Activated B cell treated with CpG ODN at 0.5 μM for 24 hours (primary cell): ENCODE measurements around the gene PBX3. TPM values are rescaled to one million over a fixed set of nuclear protein-coding genes. Genes with fewer than 3 reads are reported as not detected.
A peak's percentile ranks its signal among the peaks of the same experiment; 100 is the strongest.

Source experiments
- ATAC-seq: fragments of 200-7000 bp; cut with Tn5 transposase; one replicate; pipeline ENCODE4 v1.10.0; 2021; ENCODE audit warnings: low read depth, mild to moderate bottlenecking, moderate library complexity
- CTCF ChIA-PET: fragments of 350-600 bp; sonication (Branson Sonifier 250); formaldehyde crosslinking; loops from one replicate; lab custom pipeline; 2021; ENCODE audit warnings: antibody characterized with exemption; lab: Charles Lee
- POLR2A ChIA-PET: fragments of 350-600 bp; sonication (Branson Sonifier 250); formaldehyde crosslinking; loops from one replicate; lab custom pipeline; 2021; ENCODE audit warnings: antibody characterized with exemption; lab: Charles Lee
- DNase-seq: peaks from one replicate; pipeline ENCODE4 v3.0.0; 2022
- H3K27ac Mint-ChIP-seq: one replicate; pipeline ENCODE4 v1.8.0; 2020; ENCODE audit warnings: mixed read lengths
- H3K27me3 Mint-ChIP-seq: one replicate; pipeline ENCODE4 v1.8.0; 2021; ENCODE audit warnings: mixed read lengths
- H3K36me3 Mint-ChIP-seq: one replicate; pipeline ENCODE4 v1.8.0; 2021; ENCODE audit warnings: low read depth, mixed read lengths
- H3K4me1 Mint-ChIP-seq: one replicate; pipeline ENCODE4 v1.8.0; 2021; ENCODE audit warnings: mixed read lengths
- H3K4me3 Mint-ChIP-seq: one replicate; pipeline ENCODE4 v1.8.0; 2020; ENCODE audit warnings: mild to moderate bottlenecking, mixed read lengths
- H3K9me3 Mint-ChIP-seq: one replicate; pipeline ENCODE4 v1.8.0; 2020; ENCODE audit warnings: mixed read lengths
- intact Hi-C: fragments of 100-400 bp; cut with micrococcal nuclease; formaldehyde crosslinking; loops from one replicate; pipeline ENCODE4 v1.15.1; 2024
- total RNA-seq: library from RNA; stranded (reverse); gene quantifications from 2 replicates; pipeline ENCODE4 v1.2.3, GENCODE V29; 2022
- TF ChIP-seq, protein P1 (sequence below): fragments of 200-600 bp; IDR thresholded peaks from one replicate; pipeline ENCODE4 v1.8.0; 2022; ENCODE audit warnings: antibody characterized with exemption, mild to moderate bottlenecking

Gene PBX3
- total RNA-seq, 1 donor from 2014 or later, result 37.2 TPM

DNA sequence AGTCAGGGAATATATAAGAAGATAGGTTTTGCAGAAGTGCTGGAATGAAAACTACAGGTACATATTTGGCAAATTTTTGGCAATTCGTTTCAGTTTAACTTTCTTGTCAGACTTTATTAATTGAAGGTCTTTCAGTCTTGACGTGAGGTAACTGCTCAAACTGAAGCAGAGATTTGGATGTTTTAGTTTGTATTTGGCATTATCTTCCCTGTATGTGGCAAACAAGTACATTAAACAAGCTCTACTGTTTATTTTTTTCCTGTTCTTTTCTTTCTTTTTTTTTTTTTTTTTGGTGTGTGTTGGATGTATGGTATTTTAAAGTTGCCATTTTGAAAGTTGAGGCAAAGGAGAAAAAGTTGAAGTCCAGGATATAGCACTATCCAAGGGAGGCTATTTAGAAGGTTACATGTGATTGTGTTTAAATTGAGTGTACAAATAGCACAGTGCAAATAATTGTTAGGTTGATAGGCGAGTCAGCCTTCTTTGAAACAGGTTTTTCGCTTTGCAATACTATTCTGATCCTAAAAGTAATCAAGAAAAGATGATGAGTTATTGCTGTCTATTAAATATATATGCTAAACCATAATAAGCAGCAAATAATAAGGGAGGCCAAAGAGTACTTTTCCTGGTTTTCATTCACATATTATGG lies 2.2 kb downstream of the PBX3 start:
- ChIA-PET CTCF (interaction anchor here (1.0 kb wide), 1 partner anchor 11 kb away, joined by 3 read pairs; no protein-coding TSS in a partner anchor), POLR2A (interaction anchor here (0.6 to 3.4 kb wide), 7 partner anchors 7 to 117 kb away, joined by 3 to 20 read pairs (median 8); no protein-coding TSS in a partner anchor)
- peaks cover 33% of the 10 kb centered on the region for H3K4me1 Mint-ChIP-seq
- no peak for ATAC-seq
- H3K27me3 Mint-ChIP-seq, result no peaks in the 10 kb centered on the region
- no peak for DNase-seq
- H3K27ac Mint-ChIP-seq, result peak overlapping the region; percentile 82
- H3K9me3 Mint-ChIP-seq, result no peaks in the 10 kb centered on the region
- H3K36me3 Mint-ChIP-seq, result peaks cover 11% of the 10 kb centered on the region
- H3K4me3 Mint-ChIP-seq, result peak overlapping the region; percentile 90
- TF ChIP-seq, protein P1, sequence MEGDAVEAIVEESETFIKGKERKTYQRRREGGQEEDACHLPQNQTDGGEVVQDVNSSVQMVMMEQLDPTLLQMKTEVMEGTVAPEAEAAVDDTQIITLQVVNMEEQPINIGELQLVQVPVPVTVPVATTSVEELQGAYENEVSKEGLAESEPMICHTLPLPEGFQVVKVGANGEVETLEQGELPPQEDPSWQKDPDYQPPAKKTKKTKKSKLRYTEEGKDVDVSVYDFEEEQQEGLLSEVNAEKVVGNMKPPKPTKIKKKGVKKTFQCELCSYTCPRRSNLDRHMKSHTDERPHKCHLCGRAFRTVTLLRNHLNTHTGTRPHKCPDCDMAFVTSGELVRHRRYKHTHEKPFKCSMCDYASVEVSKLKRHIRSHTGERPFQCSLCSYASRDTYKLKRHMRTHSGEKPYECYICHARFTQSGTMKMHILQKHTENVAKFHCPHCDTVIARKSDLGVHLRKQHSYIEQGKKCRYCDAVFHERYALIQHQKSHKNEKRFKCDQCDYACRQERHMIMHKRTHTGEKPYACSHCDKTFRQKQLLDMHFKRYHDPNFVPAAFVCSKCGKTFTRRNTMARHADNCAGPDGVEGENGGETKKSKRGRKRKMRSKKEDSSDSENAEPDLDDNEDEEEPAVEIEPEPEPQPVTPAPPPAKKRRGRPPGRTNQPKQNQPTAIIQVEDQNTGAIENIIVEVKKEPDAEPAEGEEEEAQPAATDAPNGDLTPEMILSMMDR, result no peak
- intact Hi-C loops, result loop anchor here (5.0 kb wide), 4 partner anchors 138 to 887 kb away; partner anchors contain the start of genes ARPC5L, GAPVD1 and RPL35

DNA sequence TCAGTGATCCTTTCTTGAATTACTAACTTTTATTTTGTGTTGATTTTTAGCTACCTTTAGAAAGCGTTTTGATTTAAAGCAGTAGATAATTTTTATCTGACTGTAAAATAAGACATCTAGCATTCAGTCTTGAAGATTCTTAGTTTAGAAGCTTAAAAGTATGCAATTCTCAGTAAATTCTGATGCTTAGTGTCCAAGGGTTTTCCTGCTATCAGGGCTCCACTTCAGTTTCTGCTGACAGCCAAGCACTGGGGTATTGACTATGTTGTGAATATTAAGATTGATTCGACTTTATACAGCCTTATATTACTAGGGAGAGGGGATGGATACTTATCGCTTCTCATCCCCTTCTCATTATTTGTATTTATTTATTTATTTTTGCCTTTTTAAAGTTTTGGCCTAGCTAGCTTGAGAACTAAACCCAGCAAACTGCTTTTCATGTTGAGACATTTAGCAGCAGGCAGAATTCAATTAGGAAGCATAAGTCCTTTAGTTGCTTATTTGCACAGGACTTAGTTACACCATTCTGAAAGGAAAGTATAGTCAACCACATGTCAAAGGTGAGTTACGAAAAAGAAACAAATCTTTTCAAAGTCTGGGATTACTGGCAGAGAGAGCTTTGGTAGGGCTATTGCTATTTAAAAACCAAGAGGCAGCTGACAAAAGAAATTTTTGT lies 2.9 kb downstream of the PBX3 start:
- DNase-seq, result no peak
- Mint-ChIP-seq H3K4me3 (peak overlapping the region; percentile 5), H3K36me3 (peaks cover 11% of the 10 kb centered on the region), H3K27ac (no peak overlapping the region), H3K27me3 (no peaks in the 10 kb centered on the region), H3K9me3 (no peaks in the 10 kb centered on the region), H3K4me1 (peaks cover 33% of the 10 kb centered on the region)
- TF ChIP-seq, protein P1, result no peak
- CTCF ChIA-PET, result interaction anchor here (1.0 kb wide), 1 partner anchor 12 kb away, joined by 3 read pairs; no protein-coding TSS in a partner anchor
- ATAC-seq, result no peak
- POLR2A ChIA-PET, result interaction anchor here (1.0 to 3.4 kb wide), 3 partner anchors 9 to 118 kb away, joined by 3 to 20 read pairs (median 3); no protein-coding TSS in a partner anchor
- intact Hi-C loops, result loop anchor here (5.0 kb wide), 4 partner anchors 137 to 888 kb away; partner anchors contain the start of genes ARPC5L, GAPVD1 and RPL35

DNA sequence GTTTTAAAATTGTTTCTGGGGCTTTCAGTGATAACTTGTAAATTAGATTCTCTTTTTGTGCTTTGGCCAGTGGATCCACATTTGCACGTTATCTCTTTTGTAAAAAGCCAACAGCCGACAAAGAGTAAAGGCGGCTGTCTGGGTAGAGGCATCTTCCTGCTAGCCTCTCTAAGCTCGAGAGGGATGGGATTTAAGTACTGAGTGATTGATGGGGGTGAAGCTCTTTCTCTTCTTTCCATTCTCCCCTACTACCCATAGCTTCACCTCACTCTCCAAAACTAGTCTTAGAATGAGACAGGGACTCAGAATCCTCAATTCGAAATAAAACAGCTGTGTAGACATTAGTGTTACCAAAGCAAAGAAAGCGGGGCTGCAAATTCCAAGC lies 3.4 kb downstream of the PBX3 start:
- no peaks in the 10 kb centered on the region for H3K27me3 Mint-ChIP-seq
- ATAC-seq (no peak), DNase-seq (no peak)
- ChIA-PET POLR2A (no interaction called here), CTCF (no interaction called here)
- H3K9me3 Mint-ChIP-seq, result no peaks in the 10 kb centered on the region
- TF ChIP-seq, protein P1, result no peak
- H3K27ac Mint-ChIP-seq, result peak overlapping the region; percentile 46
- H3K4me3 Mint-ChIP-seq, result peak overlapping the region; percentile 5
- H3K36me3 Mint-ChIP-seq, result peaks cover 11% of the 10 kb centered on the region
- intact Hi-C loops, result no loop called here
- peaks cover 29% of the 10 kb centered on the region for H3K4me1 Mint-ChIP-seq

DNA sequence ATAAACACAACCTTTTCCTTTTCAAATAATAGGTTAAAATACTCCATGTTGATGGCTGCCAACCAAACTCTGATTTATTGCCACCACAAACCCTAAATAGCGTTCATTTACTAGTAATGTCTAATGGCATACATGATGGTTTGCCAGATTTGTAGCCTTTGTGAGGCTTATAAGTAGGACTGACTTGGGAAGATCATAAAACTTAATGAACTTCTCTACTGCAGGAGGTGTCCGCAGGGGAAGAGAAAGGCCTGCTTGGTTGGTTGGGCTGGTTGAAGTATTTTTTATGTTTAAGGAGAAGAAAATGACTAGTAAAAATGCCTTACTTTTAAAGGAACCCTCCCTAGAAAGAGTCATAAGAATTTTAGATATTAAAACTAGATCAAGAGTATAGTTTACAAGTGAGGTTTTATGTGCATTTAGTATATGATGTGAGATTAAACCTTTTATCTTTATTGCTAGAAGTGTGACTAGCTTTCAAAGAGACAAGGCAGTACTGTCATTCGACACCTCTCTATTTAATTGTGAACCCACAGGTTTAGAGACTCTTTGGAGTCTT lies 5.0 kb downstream of the PBX3 start:
- Mint-ChIP-seq H3K4me3 (no peak overlapping the region), H3K9me3 (no peaks in the 10 kb centered on the region), H3K4me1 (peaks cover 28% of the 10 kb centered on the region), H3K27me3 (no peaks in the 10 kb centered on the region), H3K36me3 (peaks cover 13% of the 10 kb centered on the region), H3K27ac (no peak overlapping the region)
- no peak for DNase-seq
- intact Hi-C loops, result no loop called here
- ATAC-seq, result no peak
- POLR2A ChIA-PET, result no interaction called here
- TF ChIP-seq, protein P1, result no peak
- CTCF ChIA-PET, result no interaction called here

DNA sequence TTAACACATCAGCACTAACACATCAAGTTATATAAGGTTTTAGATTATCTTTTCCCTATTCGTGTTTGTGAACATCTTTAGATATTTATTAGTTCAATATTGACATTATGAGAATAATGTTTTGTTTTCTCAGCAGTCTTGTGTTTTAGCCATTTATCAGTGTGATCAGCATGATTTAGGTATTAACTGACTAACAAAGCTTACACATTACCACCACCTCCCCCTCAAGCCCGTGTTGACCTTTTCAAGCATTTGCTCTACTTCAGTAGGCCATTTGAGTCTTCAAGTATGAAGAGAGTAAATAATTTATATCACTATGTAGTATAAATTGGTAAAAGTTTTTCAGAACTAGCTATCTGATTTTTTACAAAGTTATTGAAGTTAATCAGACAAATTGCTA lies 6.9 kb downstream of the PBX3 start:
- no peak for DNase-seq
- intact Hi-C loops, result no loop called here
- Mint-ChIP-seq H3K4me1 (peaks cover 36% of the 10 kb centered on the region), H3K27ac (no peak overlapping the region), H3K27me3 (no peaks in the 10 kb centered on the region), H3K9me3 (no peaks in the 10 kb centered on the region), H3K36me3 (peaks cover 8% of the 10 kb centered on the region), H3K4me3 (no peak overlapping the region)
- CTCF ChIA-PET, result interaction anchor here (0.8 kb wide), 1 partner anchor 195 kb away, joined by 3 read pairs; no protein-coding TSS in a partner anchor
- no peak for ATAC-seq
- TF ChIP-seq, protein P1, result no peak
- POLR2A ChIA-PET, result no interaction called here
